Endothelial cell of hepatic sinusoid (primary cell): ENCODE results near the gene TNS3.

Experiments
- in situ Hi-C: cut with HindIII; loops from 2 replicates; pipeline ENCODE4 v1.10.0; 2017; ENCODE audit warnings: low sequenced_read_pairs

The TNS3 gene

GRCh38 chr7:47325337-47325736 is 256.6 kb downstream of the TNS3 start:
- in situ Hi-C loops: loop anchor here (5.0 kb wide), 1 partner anchor 68 kb away; no protein-coding TSS in a partner anchor

GRCh38 chr7:47323904-47324303 is 258.0 kb downstream of the TNS3 start:
- in situ Hi-C loops: no loop called here

GRCh38 chr7:47322731-47323130 is 259.2 kb downstream of the TNS3 start:
- in situ Hi-C loops: no loop called here

- in situ Hi-C loops: no loop called here
Measured at GRCh38 chr7:47320296-47320695, 261.6 kb downstream of the TNS3 start.

GRCh38 chr7:47318395-47319182 is 263.3 kb downstream of the TNS3 start:
- in situ Hi-C loops: no loop called here

- in situ Hi-C loops: no loop called here
Measured at GRCh38 chr7:47317487-47317886, 264.4 kb downstream of the TNS3 start.

GRCh38 chr7:47314728-47315607 is 266.9 kb downstream of the TNS3 start:
- in situ Hi-C loops: no loop called here

GRCh38 chr7:47314248-47314647 is 267.7 kb downstream of the TNS3 start:
- in situ Hi-C loops: no loop called here

GRCh38 chr7:47313564-47313963 is 268.3 kb downstream of the TNS3 start:
- in situ Hi-C loops: no loop called here

GRCh38 chr7:47311891-47312290 is 270.0 kb downstream of the TNS3 start:
- in situ Hi-C loops: no loop called here

- in situ Hi-C loops: no loop called here
Measured at GRCh38 chr7:47310020-47310419, 271.9 kb downstream of the TNS3 start.

- in situ Hi-C loops: no loop called here
Measured at GRCh38 chr7:47308808-47309207, 273.1 kb downstream of the TNS3 start.

GRCh38 chr7:47307311-47307710 is 274.6 kb downstream of the TNS3 start:
- in situ Hi-C loops: no loop called here

GRCh38 chr7:47304727-47305719 is 276.9 kb downstream of the TNS3 start:
- in situ Hi-C loops: no loop called here

GRCh38 chr7:47303695-47304453 is 278.0 kb downstream of the TNS3 start:
- in situ Hi-C loops: no loop called here

- in situ Hi-C loops: no loop called here
Measured at GRCh38 chr7:47303014-47303694, 278.8 kb downstream of the TNS3 start.

GRCh38 chr7:47302560-47302959 is 279.4 kb downstream of the TNS3 start:
- in situ Hi-C loops: no loop called here

GRCh38 chr7:47301657-47302295 is 280.1 kb downstream of the TNS3 start:
- in situ Hi-C loops: no loop called here

GRCh38 chr7:47301105-47301477 is 280.8 kb downstream of the TNS3 start:
- in situ Hi-C loops: no loop called here
